H54 (cell line): ENCODE data around the gene CSNK2A3.

Source experiments
- DNase-seq: peaks from one replicate; pipeline ENCODE4 v3.0.0; 2011; ENCODE audit warnings: low spot score, mixed read lengths; ENCODE audit not compliant: insufficient read length
- FAIRE-seq: peaks from 3 replicates; lab custom pipeline; 2011; peaks lifted over from hg19 to GRCh38; lab: Jason Lieb, UNC
- POLR2A ChIP-seq: IDR thresholded peaks from 2 replicates; pipeline ENCODE4 v1.6.1; 2011; ENCODE audit warnings: low read depth, mild to moderate bottlenecking, low read length

CSNK2A3 gene

GRCh38 chr11:11312738-11313137 is 40.3 kb downstream of the CSNK2A3 start:
- no peak for DNase-seq
- no peak for TF ChIP-seq POLR2A
- FAIRE-seq, result no peak

DNA sequence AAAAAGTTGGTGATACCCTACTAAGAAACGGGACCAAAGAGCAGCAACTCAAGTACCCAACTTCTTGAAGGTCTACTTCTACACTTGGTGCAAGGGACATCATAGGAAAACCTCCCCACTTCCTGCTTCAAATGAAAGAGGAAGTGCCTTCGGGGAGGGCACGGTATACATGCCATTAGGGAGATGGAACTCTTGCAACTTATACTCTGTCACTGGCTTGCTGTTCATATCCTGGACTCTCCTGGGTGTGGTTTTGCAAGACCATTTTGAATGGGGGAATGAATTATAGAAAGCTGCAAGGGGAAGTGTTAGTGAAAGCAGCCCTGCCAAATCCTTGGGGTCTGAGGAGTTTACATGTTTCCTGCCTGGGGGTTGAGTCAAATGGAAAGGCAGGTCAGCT is 41.9 kb downstream of the CSNK2A3 start:
- TF ChIP-seq POLR2A, result no peak
- FAIRE-seq (no peak), DNase-seq (no peak)

GRCh38 chr11:11309906-11310305 is 43.1 kb downstream of the CSNK2A3 start:
- DNase-seq, result no peak
- FAIRE-seq, result no peak
- TF ChIP-seq POLR2A, result no peak

DNA sequence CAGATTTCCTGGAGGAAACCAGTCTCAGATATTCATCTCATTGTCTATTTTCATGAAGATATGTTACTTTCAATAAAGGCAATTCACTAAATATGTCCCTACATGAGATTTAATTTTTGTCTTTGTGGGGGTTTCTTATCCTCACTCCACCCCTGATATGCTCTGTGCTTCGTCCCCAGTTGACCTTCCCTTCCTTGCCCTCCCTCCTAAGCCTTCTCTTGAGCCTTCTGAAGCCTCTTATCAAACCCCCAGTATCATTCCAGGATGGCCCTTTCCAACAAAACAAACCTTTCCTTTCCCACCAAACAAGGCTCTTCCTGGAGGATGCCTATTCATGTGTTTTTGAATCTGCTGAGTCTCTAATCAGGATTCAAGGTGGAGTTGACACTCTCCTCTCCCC is 44.8 kb downstream of the CSNK2A3 start:
- no peak for TF ChIP-seq POLR2A
- DNase-seq, result no peak

DNA sequence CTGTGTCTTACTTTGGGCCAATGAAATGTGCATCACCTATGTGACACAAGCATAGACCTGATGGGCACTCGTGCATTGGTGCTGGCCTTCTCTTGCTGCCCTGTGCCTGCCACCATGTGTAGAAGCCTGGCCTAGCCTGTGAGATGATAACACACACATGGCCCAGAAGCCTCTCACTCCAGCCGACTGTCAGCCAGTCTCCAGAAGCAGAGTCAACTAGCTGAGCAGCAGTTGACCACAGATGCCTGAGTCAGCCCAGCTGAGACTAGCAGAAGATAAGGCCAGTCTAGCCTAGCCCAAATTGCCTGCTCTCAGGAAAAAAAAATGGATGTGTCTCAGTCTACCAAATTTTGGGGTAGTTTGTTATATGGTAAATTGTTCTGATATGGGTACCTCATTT is 46.2 kb downstream of the CSNK2A3 start:
- DNase-seq, result no peak
- FAIRE-seq, result no peak
- TF ChIP-seq POLR2A, result no peak

More for the DNA sequence above, 44.8 kb downstream of the CSNK2A3 start:
- FAIRE-seq, result no peak

- no peak for DNase-seq
- no peak for FAIRE-seq
- TF ChIP-seq POLR2A, result no peak
Observed at GRCh38 chr11:11304550-11304949, 48.5 kb downstream of the CSNK2A3 start.

DNA sequence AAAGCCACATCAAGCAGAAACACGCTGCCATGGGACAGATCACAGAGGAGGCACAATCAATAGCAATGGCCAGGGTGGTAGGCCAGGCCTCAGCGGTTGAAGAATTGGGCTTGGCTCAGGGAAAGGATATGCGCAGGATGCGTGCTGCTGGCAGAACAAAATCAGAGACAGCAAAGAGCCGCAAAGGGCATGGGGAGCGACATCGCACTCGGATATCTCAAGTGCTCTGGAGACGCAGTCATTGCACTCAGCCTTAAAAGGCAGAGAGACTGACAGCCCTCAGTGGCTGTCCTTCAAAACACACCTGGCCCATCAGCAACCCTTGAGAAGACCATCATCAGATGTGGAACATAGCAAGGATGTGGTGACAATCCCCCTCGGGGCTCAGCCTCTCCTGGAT is 50.5 kb downstream of the CSNK2A3 start:
- DNase-seq, result no peak
- TF ChIP-seq POLR2A, result no peak
- FAIRE-seq, result no peak
